Stimulated activated CD4-positive, alpha-beta T cell treated with anti-CD3 and anti-CD28 coated beads, Interleukin-12 subunit alpha, Interleukin-12 subunit beta, amount 100 ng/mL, for 48 hours (primary cell): ENCODE results near the gene FAM131A.
"Not testable (repeated sequence)": the region's sequence is repeated elsewhere in the genome, so short reads cannot be mapped to it uniquely, and the experiment has no call there.

Experiments used
- DNase-seq, 3 donors: peaks; one replicate each; pipeline ENCODE4 v3.0.0-alpha.2; 2020; ENCODE audit warnings: low read depth in 2 of 3, low spot score in 1 of 3

FAM131A gene

GRCh38 chr3:184338511-184338945 is 1.1 kb downstream of the FAM131A start:
- no peak for DNase-seq

DNA sequence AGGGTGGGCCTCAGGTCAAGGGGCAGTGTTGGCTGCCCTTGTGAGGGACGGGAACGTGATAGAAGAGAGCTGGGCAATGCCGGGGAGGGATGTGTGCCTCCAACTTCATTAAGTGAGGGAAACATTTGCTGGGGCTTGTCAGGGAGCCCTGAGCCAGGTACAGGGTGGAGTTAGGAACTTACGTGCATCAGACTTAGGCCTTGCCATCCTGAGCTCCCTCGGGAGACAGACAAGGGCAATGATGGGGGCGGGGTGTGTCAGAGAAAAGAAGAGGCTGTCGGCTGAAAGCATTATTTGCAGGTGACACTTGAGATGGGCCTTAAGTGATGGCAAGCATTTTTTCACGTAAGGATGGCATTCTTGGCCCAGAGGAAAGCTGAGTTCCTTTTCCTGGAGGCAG is 1.6 kb downstream of the FAM131A start:
- DNase-seq, result no peak

GRCh38 chr3:184339451-184340135 is 2.2 kb downstream of the FAM131A start:
- not testable (repeated sequence) for DNase-seq

DNA sequence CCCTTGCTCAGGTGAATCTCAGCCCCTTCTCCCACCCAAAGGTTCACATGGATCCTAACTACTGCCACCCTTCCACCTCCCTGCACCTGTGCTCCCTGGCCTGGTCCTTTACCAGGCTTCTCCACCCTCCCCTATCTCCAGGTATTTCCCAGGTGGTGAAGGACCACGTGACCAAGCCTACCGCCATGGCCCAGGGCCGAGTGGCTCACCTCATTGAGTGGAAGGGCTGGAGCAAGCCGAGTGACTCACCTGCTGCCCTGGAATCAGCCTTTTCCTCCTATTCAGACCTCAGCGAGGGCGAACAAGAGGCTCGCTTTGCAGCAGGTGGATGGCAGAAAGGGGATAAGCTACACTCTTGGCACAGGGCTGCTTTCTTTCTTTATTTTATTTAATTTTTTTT is 4.5 kb downstream of the FAM131A start:
- no peak for DNase-seq

DNA sequence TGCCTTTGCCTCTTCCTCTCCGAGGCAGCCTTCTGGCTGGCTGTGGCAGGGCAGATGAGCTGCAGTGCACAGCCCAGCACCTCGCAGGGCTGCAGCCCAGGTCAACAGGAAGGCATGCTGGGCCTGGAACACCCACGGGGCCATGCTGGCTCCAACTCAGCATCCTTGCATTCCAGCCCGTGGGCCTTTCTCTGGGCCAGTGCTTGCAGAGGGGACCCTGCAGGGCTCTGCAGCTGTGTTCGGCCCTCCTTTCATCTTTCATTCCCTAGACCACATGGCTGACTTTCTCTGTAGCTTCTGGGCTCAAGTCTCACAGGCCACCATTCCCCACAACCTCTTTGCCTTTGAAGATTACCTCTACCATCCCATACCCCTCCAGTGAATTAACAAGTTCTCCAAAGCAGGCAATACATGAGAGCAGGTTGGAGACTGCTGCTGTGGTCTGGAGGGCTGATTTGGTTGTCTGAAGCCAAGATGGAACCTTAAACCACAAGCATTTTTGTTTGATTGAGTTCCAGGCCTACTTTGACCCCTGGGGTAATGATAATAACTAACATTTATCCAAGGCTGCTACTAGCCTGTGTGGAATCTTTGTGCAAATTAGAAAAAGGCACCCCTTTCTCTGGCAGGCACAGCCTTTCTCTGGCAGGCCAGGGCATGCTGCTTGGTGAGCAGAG is 5.9 kb downstream of the FAM131A start:
- no peak for DNase-seq

- no peak for DNase-seq
Measured at GRCh38 chr3:184344579-184345316, 7.3 kb downstream of the FAM131A start.

DNA sequence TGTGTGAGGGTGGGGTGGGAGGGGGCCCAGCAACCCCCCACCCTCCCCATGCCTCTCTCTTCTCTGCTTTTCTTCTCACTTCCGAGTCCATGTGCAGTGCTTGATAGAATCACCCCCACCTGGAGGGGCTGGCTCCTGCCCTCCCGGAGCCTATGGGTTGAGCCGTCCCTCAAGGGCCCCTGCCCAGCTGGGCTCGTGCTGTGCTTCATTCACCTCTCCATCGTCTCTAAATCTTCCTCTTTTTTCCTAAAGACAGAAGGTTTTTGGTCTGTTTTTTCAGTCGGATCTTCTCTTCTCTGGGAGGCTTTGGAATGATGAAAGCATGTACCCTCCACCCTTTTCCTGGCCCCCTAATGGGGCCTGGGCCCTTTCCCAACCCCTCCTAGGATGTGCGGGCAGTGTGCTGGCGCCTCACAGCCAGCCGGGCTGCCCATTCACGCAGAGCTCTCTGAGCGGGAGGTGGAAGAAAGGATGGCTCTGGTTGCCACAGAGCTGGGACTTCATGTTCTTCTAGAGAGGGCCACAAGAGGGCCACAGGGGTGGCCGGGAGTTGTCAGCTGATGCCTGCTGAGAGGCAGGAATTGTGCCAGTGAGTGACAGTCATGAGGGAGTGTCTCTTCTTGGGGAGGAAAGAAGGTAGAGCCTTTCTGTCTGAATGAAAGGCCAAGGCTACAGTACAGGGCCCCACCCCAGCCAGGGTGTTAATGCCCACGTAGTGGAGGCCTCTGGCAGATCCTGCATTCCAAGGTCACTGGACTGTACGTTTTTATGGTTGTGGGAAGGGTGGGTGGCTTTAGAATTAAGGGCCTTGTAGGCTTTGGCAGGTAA is 8.1 kb downstream of the FAM131A start:
- DNase-seq, result no peak

- DNase-seq, result no peak
Measured at GRCh38 chr3:184346480-184347190, 9.2 kb downstream of the FAM131A start.

- no peak for DNase-seq
Measured at GRCh38 chr3:184347321-184348056, 10.1 kb downstream of the FAM131A start.

DNA sequence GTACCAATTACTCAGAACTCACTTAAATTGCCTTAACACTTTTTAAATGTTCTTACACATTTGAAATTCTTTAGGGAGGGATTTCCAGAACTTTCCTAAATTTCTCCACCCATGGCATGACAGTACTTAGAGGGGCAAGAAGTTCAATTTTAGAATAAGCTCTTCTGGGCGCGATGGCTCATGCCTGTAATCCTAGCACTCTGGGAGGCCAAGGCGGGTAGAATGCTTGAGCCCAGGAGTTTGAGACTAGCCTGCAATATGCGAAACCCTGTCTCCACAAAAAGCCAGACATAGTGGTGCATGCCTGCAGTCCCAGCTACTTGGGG is 10.6 kb downstream of the FAM131A start:
- no peak for DNase-seq

- no peak for DNase-seq
Measured at GRCh38 chr3:184349563-184350470, 12.4 kb downstream of the FAM131A start.

- DNase-seq, result no peak
Measured at GRCh38 chr3:184350618-184351017, 13.2 kb downstream of the FAM131A start.

GRCh38 chr3:184351511-184352148 is 14.2 kb downstream of the FAM131A start:
- DNase-seq, result no peak

- DNase-seq, result no peak
Measured at GRCh38 chr3:184352149-184352785, 14.9 kb downstream of the FAM131A start.

DNA sequence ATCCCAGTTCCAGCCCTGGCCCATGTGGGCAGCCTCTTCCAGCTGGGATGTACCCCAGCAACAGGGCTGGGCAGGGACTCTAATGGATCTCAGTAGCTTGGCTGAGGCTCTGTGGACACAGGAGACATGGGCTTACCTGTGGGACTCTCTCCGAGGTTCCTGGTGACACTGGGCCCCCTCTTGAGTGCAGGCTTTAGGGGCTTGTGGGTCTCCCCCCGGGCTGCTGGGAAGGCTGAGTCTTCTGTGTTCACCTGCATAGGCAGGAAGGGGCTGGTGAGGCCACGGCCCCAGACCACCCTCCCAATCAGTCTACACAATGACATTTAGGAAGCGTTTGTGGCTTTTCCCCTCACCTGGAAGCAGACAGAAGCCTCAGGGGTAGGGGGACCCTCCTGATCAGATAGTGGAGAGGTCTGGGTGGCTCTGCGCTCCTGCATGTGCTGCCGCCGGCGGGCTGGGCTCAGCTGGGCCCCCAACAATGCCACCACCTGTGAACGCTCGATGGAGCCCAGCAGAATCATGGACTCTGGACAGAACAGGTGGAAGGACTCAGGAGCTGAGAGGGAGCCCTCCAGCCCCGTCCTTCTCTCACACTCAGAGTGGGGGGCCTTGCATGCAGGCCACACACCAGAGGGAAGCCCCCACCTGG is 15.6 kb downstream of the FAM131A start:
- no peak for DNase-seq

- no peak for DNase-seq
Measured at GRCh38 chr3:184353546-184353941, 16.1 kb downstream of the FAM131A start.

DNA sequence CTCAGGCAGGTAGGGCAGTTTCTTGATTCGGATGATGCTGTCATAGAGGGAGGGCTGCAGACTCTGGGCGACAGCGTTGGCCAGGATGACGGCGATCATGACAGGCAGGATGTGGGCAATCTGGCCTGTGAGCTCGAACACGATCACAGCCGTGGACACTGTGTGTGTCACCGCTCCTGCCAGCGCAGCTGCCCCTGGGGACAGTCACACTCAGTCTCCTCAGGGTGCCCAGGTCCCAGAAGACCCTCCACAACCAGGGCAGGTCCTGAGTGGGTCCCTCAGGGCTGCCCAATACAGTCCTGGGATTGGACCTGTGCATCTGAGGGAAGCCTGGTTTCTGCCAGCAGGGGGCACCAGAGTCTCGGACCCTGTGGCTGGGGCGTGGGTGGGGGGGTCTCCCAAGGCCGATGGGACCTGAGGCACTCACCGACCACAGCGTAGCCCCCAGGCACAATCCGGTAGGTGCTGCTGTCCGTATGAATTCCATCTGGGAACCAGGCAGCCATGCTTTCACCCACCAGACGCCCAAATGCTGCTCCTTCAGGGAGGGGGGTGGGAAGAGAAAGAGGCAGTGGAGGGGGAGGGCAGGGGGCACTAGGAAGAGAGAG is 16.8 kb downstream of the FAM131A start:
- peak; percentile 36 to 61 (median 60) for DNase-seq
